Activated CD8-positive, alpha-beta T cell treated with anti-CD3 and anti-CD28 coated beads for 36 hours (primary cell): Measurements from ENCODE around the gene DNM3. TPM values are rescaled to one million over a fixed set of nuclear protein-coding genes. Genes with fewer than 3 reads are reported as not detected.

Experiments used
- ATAC-seq: fragments of 200-7000 bp; cut with Tn5 transposase; one replicate; pipeline ENCODE4 v1.10.0; 2021; ENCODE audit warnings: mild to moderate bottlenecking, moderate library complexity
- CTCF ChIA-PET: fragments of 350-600 bp; sonication (Branson Sonifier 250); formaldehyde crosslinking; loops from one replicate; lab custom pipeline; 2021; ENCODE audit warnings: antibody characterized with exemption; lab: Charles Lee
- POLR2A ChIA-PET: fragments of 350-600 bp; sonication (Branson Sonifier 250); formaldehyde crosslinking; loops from one replicate; lab custom pipeline; 2021; ENCODE audit warnings: antibody characterized with exemption; lab: Charles Lee
- DNase-seq: peaks from one replicate; pipeline ENCODE4 v3.0.0-alpha.2; 2020
- H3K27ac Mint-ChIP-seq: one replicate; pipeline ENCODE4 v1.8.0; 2021; ENCODE audit warnings: mild to moderate bottlenecking, mixed read lengths
- H3K27me3 Mint-ChIP-seq: one replicate; pipeline ENCODE4 v1.8.0; 2021; ENCODE audit warnings: mixed read lengths
- H3K36me3 Mint-ChIP-seq: one replicate; pipeline ENCODE4 v1.8.0; 2021; ENCODE audit warnings: low read depth, mixed read lengths
- H3K4me1 Mint-ChIP-seq: one replicate; pipeline ENCODE4 v1.8.0; 2021; ENCODE audit warnings: low read depth, mixed read lengths
- H3K4me3 Mint-ChIP-seq: one replicate; pipeline ENCODE4 v1.8.0; 2021; ENCODE audit warnings: mild to moderate bottlenecking, moderate library complexity, mixed read lengths
- H3K9me3 Mint-ChIP-seq: one replicate; pipeline ENCODE4 v1.8.0; 2021; ENCODE audit warnings: mixed read lengths
- intact Hi-C: fragments of 100-400 bp; cut with micrococcal nuclease; formaldehyde crosslinking; loops from one replicate; pipeline ENCODE4 v1.10.0; 2022
- total RNA-seq, 2 experiments: library from RNA; stranded (reverse); gene quantifications; one replicate each; pipeline ENCODE4 v1.2.3, GENCODE V29; 2021
- TF ChIP-seq, protein P1 (sequence below): fragments of 200-600 bp; IDR thresholded peaks from one replicate; pipeline ENCODE4 v1.8.0; 2022; ENCODE audit warnings: antibody characterized with exemption, mild to moderate bottlenecking

Gene DNM3
- total RNA-seq, 2 experiments from 2014 or later, result 0.58 to 1.1 TPM

DNA sequence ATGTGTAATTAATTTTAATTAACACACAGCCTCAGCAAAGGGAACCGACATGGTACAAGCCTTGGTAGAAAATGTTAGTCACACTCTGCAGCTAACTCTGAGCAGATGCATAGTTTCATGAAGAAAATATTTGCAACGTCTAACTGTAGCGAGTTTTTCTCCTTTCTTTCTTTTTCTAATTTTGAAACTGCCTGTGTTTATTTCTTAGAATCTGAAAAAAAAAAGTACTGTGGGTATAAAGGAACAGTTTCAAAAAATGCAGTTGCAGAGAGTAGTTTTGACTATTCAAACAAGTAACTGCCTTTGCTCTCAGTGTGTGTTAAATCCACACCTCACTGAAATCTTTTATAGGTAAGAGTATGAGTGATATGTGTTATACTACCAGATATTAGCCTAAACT, 429.3 kb downstream of the DNM3 start:
- no peak for DNase-seq
- H3K27ac Mint-ChIP-seq, result peak overlapping the region; percentile 81

GRCh38 chr1:172272087-172272486, 430.8 kb downstream of the DNM3 start:
- H3K27me3 Mint-ChIP-seq, result no peaks in the 10 kb centered on the region
- intact Hi-C loops, result loop anchor here (10.0 kb wide), 1 partner anchor 123 kb away; no protein-coding TSS in a partner anchor
- H3K27ac Mint-ChIP-seq, result no peak overlapping the region
- H3K9me3 Mint-ChIP-seq, result no peaks in the 10 kb centered on the region
- no peaks in the 10 kb centered on the region for H3K36me3 Mint-ChIP-seq
- POLR2A ChIA-PET, result no interaction called here
- DNase-seq (no peak), ATAC-seq (no peak)
- TF ChIP-seq, protein P1, sequence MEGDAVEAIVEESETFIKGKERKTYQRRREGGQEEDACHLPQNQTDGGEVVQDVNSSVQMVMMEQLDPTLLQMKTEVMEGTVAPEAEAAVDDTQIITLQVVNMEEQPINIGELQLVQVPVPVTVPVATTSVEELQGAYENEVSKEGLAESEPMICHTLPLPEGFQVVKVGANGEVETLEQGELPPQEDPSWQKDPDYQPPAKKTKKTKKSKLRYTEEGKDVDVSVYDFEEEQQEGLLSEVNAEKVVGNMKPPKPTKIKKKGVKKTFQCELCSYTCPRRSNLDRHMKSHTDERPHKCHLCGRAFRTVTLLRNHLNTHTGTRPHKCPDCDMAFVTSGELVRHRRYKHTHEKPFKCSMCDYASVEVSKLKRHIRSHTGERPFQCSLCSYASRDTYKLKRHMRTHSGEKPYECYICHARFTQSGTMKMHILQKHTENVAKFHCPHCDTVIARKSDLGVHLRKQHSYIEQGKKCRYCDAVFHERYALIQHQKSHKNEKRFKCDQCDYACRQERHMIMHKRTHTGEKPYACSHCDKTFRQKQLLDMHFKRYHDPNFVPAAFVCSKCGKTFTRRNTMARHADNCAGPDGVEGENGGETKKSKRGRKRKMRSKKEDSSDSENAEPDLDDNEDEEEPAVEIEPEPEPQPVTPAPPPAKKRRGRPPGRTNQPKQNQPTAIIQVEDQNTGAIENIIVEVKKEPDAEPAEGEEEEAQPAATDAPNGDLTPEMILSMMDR, result no peak
- CTCF ChIA-PET, result no interaction called here
- H3K4me1 Mint-ChIP-seq, result peaks cover 32% of the 10 kb centered on the region
- no peak overlapping the region for H3K4me3 Mint-ChIP-seq

More for the DNA sequence above, 429.3 kb downstream of the DNM3 start:
- peak; percentile 78 for ATAC-seq
- CTCF ChIA-PET, result interaction anchor here (1.2 to 1.6 kb wide), 3 partner anchors 69 to 268 kb away, joined by 3 to 5 read pairs (median 3); no protein-coding TSS in a partner anchor
- Mint-ChIP-seq H3K4me1 (peaks cover 43% of the 10 kb centered on the region), H3K4me3 (no peak overlapping the region), H3K36me3 (no peaks in the 10 kb centered on the region), H3K9me3 (no peaks in the 10 kb centered on the region), H3K27me3 (no peaks in the 10 kb centered on the region)
- POLR2A ChIA-PET, result interaction anchor here (0.6 to 1.0 kb wide), 2 partner anchors 88 to 119 kb away, joined by 3 to 4 read pairs; no protein-coding TSS in a partner anchor
- TF ChIP-seq, protein P1, result no peak
- intact Hi-C loops, result loop anchor here (10.0 kb wide), 1 partner anchor 124 kb away; no protein-coding TSS in a partner anchor

DNA sequence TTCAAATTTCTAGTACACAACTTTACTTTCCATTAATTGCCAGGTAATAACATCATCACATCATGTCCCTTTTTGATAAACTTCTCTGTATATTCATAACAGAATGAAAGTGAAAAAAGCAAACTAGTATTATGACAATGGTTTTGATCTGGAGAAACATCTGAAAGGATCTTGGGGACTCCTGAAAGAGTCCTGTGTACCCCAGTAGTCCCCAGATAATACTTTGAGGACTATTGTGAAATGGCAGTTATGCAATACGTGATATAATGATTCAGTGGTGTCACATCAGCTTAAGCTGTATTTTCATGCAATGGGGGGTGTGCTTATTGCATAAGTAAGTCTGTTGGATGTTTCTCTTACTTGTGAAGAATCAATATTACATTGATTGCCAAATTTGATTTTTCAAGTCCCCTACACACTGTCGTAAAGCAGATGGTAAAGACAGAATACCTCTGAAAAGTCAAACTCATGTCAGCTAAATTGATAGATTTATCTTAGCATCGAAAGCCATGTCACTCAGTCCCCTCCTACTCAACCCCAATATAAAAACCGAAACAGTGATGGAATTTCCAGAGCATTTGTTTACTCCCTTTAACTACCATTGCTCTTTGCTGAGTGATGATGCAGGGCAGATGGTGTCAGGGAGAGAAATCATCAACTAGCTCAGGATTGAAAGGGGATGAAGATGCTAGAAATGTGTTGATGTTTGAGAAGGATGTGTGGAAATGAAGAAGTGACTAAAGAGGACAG, 432.5 kb downstream of the DNM3 start:
- ChIA-PET CTCF (interaction anchor here (0.5 to 1.1 kb wide), 2 partner anchors 108 to 1155 kb away, joined by 3 read pairs; no protein-coding TSS in a partner anchor), POLR2A (no interaction called here)
- DNase-seq (no peak), ATAC-seq (peak; percentile 63)
- no peaks in the 10 kb centered on the region for H3K36me3 Mint-ChIP-seq
- no peaks in the 10 kb centered on the region for H3K9me3 Mint-ChIP-seq
- peaks cover 31% of the 10 kb centered on the region for H3K4me1 Mint-ChIP-seq
- no peak overlapping the region for H3K4me3 Mint-ChIP-seq
- peak overlapping the region; percentile 58 for H3K27ac Mint-ChIP-seq
- H3K27me3 Mint-ChIP-seq, result no peaks in the 10 kb centered on the region
- TF ChIP-seq, protein P1, result no peak
- intact Hi-C loops, result loop anchor here (10.0 kb wide), 1 partner anchor 121 kb away; no protein-coding TSS in a partner anchor

DNA sequence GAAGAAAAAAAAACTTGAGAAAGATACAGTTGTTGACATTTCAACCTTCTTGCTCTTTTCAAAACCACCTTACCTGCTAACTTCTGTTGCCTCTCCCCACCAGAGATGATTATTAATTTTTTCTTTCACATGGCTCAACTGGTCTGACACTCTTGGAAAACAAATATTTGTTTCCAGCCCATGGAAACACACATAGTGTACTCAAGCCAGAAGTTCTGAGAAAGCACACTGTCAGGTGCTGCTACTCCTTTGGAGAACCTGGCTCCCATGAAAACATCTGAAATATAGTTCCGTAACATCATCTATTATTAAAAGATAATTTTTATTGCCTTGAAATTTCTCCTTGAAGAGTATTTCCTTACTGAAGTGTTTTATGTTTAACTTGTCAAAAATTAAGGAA, 434.2 kb downstream of the DNM3 start:
- ChIA-PET CTCF (no interaction called here), POLR2A (no interaction called here)
- Mint-ChIP-seq H3K4me3 (no peak overlapping the region), H3K4me1 (peaks cover 21% of the 10 kb centered on the region), H3K36me3 (no peaks in the 10 kb centered on the region), H3K27me3 (no peaks in the 10 kb centered on the region), H3K27ac (no peak overlapping the region), H3K9me3 (no peaks in the 10 kb centered on the region)
- ATAC-seq (no peak), DNase-seq (no peak)
- TF ChIP-seq, protein P1, result no peak
- intact Hi-C loops, result loop anchor here (10.0 kb wide), 1 partner anchor 119 kb away; no protein-coding TSS in a partner anchor
